ENCODE results near the gene TRDN.

DNA sequence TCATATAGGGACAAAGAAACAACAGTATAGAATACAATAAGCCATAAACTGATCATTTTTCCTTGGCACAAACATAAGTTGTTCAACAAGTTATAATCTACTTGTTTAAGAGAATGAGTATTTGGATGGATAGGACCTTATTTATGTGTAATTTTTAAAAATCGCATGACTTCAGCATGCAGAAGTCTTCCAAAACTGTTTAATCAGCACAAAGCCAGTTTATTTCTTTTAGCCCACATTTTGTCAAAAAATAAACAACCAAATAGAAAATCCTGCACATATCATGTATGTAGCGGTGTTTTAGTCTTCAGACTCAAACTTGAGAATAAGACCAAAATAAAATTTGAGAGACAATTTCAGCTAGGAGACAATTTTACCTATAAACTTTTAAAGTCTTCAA lies 304.7 kb downstream of the TRDN start:
- TF ChIP-seq, protein P1, sequence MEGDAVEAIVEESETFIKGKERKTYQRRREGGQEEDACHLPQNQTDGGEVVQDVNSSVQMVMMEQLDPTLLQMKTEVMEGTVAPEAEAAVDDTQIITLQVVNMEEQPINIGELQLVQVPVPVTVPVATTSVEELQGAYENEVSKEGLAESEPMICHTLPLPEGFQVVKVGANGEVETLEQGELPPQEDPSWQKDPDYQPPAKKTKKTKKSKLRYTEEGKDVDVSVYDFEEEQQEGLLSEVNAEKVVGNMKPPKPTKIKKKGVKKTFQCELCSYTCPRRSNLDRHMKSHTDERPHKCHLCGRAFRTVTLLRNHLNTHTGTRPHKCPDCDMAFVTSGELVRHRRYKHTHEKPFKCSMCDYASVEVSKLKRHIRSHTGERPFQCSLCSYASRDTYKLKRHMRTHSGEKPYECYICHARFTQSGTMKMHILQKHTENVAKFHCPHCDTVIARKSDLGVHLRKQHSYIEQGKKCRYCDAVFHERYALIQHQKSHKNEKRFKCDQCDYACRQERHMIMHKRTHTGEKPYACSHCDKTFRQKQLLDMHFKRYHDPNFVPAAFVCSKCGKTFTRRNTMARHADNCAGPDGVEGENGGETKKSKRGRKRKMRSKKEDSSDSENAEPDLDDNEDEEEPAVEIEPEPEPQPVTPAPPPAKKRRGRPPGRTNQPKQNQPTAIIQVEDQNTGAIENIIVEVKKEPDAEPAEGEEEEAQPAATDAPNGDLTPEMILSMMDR (IDR thresholded peaks at IDR 0.05; ENCODE audit: poor library complexity, severe bottlenecking) = no peak
- TF ChIP-seq POLR2AphosphoS5 (IDR thresholded peaks at IDR 0.05) = no peak
- TF ChIP-seq, protein P2, sequence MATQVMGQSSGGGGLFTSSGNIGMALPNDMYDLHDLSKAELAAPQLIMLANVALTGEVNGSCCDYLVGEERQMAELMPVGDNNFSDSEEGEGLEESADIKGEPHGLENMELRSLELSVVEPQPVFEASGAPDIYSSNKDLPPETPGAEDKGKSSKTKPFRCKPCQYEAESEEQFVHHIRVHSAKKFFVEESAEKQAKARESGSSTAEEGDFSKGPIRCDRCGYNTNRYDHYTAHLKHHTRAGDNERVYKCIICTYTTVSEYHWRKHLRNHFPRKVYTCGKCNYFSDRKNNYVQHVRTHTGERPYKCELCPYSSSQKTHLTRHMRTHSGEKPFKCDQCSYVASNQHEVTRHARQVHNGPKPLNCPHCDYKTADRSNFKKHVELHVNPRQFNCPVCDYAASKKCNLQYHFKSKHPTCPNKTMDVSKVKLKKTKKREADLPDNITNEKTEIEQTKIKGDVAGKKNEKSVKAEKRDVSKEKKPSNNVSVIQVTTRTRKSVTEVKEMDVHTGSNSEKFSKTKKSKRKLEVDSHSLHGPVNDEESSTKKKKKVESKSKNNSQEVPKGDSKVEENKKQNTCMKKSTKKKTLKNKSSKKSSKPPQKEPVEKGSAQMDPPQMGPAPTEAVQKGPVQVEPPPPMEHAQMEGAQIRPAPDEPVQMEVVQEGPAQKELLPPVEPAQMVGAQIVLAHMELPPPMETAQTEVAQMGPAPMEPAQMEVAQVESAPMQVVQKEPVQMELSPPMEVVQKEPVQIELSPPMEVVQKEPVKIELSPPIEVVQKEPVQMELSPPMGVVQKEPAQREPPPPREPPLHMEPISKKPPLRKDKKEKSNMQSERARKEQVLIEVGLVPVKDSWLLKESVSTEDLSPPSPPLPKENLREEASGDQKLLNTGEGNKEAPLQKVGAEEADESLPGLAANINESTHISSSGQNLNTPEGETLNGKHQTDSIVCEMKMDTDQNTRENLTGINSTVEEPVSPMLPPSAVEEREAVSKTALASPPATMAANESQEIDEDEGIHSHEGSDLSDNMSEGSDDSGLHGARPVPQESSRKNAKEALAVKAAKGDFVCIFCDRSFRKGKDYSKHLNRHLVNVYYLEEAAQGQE (IDR thresholded peaks at IDR 0.05; ENCODE audit: borderline replicate concordance) = no peak
- no peak for TF ChIP-seq EZH2 (IDR thresholded peaks at IDR 0.05; ENCODE audit: borderline replicate concordance, insufficient read depth, low read length, poor library complexity, severe bottlenecking)
- no peak for TF ChIP-seq RAD21 (conservative IDR thresholded peaks at IDR 0.05)
- TF ChIP-seq TAF1 (IDR thresholded peaks at IDR 0.05; ENCODE audit: low read depth) = no peak
- TF ChIP-seq EP300 (conservative IDR thresholded peaks at IDR 0.05; ENCODE audit: poor library complexity, severe bottlenecking) = no peak
